ENCODE measurements around the gene SLC39A2.
"Not testable (repeated sequence)": the region's sequence is repeated elsewhere in the genome, so short reads cannot be mapped to it uniquely, and the experiment has no call there.

The SLC39A2 gene

DNA sequence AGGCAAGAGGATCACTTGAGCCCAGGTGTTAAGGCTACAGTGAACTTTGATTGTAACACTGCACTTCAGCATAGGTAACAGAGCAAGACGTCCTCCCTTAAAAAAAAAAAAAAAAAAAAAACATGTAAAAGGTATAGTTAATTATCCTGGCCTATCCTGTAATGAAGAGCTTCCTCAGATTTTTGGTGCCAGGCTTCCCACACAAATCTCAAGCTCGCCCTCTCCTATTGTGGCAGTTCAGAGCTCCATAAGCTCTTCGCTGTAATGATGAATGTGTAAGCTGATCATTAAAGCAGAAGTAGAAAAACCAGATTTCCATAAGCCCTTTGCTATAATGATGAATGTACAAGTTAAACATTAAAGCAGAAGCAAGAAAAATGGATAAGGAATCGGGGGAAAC, 2.0 kb upstream of the SLC39A2 start:
- no peak for DNase-seq (ENCODE audit: low read depth)

DNA sequence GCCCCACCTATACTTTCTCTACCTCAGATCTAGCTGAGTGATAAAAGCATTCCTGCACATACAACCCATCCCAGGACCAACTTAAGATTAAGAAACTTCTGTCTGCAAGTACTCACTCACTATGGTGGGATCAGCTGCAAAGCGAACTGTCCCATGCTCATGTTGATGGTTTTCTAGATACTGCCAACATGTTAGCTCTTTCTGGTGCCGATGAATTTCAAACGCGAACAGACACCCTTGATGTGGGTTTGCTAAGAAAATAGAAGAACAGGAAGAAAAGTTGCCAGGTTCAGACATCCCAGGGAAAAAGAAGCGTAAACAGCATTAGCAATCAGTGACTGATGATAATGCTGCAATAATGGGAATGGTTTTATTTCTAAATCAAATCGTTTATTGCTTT, 1.5 kb upstream of the SLC39A2 start:
- no peak for DNase-seq (ENCODE audit: low read depth)

DNA sequence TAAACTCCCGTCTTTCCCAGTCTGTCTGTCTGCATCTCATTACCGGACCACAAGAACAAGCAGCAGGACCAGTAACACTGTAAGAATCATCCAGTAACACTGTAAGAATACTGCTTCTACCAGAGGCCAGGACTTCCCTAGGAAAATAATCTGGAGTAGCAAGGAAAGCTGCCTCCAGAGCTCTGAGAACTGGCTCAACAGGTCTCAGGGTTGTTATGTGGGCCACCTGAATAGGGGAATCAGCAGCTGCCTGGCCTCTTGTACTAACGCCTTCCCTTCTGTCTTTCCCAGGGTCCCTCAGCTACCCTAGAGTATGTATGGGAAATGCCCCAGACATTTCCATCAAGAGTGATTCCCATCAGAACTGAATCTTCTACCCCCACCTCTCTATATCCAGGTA, 954 bp upstream of the SLC39A2 start:
- DNase-seq (ENCODE audit: low read depth), result no peak

GRCh38 chr14:20999591-20999990, 498 bp downstream of the SLC39A2 start:
- no peak for DNase-seq (ENCODE audit: low read depth)

- no peak for DNase-seq (ENCODE audit: low read depth)
Observed at GRCh38 chr14:21001218-21001617, 2.1 kb downstream of the SLC39A2 start.

- no peak for DNase-seq (ENCODE audit: low read depth)
Observed at GRCh38 chr14:21003788-21004346, 4.8 kb downstream of the SLC39A2 start.

GRCh38 chr14:21009721-21010120, 10.6 kb downstream of the SLC39A2 start:
- not testable (repeated sequence) for DNase-seq (ENCODE audit: low read depth)

DNA sequence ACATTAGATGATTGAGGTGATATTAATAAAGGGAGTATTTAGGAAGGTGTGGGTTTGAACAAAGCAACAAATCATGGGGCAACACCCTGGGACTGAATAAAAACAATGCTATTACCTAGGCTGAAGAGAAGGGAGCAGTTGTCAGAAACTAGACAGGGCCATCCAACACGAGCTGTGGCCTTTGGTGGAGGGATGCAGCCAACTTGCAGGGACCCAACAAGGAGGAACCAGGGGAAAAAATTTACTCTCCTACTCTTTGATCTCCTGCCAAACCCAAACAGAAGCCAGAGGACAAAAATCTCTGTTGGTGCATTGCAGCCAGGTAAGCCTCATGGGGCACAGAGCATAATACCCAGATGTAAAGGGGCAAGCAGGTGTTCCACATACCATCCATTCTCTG, 12.0 kb downstream of the SLC39A2 start:
- DNase-seq (ENCODE audit: low read depth), result no peak

GRCh38 chr14:21014761-21015190, 15.7 kb downstream of the SLC39A2 start:
- DNase-seq (ENCODE audit: low read depth), result peak; percentile 63

- DNase-seq (ENCODE audit: low read depth), result no peak
Observed at GRCh38 chr14:21015312-21015711, 16.2 kb downstream of the SLC39A2 start.

DNA sequence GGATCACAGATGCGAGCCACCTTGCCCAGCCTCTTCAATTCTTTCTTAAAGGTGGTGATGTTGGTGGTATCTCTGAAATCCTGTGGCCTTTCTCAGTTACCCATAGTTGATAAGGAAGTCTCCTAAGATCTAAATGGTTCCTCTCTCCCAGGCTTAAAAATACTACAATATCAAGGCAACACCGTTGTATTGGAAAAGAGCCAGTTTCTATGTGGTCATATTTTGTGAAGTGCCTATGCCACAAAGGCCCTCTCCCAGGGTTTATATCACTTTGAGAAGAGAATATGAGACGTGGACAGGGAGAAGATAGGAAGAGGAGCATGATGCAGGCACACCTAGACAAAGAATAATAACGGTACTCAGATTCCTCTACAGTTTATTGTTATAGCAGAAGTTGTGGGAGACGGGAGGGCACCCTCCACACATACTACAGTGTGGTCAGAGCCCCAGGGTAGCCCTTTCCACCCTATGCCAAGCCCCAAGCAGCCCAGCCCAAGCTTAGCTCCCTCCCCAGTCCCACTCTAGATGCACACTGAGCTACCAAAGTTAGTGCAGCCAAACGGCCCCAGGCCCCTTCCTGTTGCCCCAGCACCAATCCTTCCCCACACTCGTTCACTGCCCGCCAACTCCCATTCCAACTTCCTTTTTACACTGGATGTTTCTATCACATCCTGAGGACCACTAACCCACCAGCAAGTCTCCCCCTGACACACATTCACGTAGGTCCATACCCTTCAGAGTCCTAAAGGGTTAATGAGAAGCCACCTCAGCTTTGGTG, 17.5 kb downstream of the SLC39A2 start:
- DNase-seq (ENCODE audit: low read depth), result peak; percentile 18

DNA sequence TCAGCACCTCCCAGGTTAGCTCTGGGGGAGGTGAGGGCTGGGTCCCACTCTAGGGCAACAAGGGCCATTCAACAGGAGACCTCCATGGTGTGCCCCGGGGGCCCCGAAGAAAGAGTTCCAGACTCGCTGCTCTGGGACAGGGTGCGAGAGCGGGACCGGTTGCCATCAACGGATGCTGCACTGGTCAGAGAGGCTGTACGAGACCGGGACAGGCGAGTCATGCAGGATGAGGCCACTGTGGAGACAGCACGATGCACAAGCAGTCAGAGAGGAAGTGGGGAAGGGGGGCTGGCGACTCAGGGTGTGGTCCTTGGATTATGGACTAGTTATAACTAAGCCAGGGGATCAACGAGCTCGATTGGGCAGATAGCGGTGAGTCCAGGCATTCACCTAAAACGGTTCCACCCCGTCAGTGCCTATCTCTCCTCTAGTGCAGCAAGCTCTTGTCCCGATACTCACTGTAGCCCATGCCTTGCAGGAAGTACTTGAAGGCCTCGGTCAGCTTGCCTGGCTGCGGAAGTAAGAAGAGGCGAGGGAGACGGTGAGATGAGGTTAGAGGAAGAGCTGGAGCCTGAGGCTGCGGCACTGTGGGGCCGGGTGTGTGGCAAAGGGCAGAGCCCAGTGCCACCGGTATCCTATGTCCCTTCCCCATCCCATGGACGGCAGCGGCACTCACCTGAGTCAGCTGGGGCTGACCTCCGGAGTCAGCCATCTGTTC, 18.6 kb downstream of the SLC39A2 start:
- DNase-seq (ENCODE audit: low read depth), result no peak

DNA sequence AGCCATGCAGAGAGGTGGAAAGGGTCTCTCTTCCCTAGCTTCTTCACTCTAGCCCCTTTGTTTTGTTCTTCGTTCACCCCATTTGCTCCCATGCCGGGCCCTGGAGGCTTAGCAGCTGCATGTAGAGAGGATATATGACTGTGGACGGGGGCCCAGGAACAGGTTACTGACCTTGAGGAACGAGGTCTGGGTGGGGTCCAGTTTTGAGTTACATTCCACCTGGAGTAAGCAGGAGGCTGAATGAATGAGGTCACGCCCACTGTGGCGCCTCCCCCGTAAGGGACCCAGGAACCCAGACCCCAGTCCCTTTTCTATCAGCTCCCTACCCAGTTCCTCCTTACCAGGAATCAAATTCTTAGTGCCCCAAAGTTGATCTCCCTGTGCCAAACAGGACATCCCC, 19.2 kb downstream of the SLC39A2 start:
- DNase-seq (ENCODE audit: low read depth), result no peak

GRCh38 chr14:21018781-21019180, 19.7 kb downstream of the SLC39A2 start:
- DNase-seq (ENCODE audit: low read depth), result no peak

- no peak for DNase-seq (ENCODE audit: low read depth)
Observed at GRCh38 chr14:21019366-21019765, 20.3 kb downstream of the SLC39A2 start.

DNA sequence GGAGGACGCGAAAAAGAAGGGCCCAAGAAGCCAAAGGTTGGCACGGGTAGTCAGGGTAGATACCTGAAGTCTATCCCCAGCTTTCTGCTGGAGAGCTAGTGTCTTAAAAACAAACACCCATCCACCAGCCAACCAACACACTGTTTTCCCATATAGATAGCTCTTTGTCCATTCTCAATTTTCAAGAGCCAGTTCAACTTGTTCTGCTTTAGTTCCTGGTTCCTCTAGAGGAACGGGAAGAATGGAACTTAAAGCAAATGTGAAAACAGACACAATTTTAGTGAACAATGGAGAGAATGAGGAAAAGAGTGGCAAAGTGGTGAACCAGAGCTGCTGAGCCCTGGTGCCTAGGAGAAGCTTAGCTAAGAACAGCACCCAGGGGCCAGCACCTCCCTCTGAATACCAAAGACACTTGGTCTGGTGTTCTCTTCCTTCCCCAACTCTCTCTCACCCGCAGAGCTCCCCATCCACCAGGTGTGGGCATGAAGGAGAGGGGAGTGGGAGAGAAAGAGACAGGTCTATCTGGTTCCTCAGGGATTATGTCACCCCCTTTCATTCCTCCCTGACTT, 22.0 kb downstream of the SLC39A2 start:
- DNase-seq (ENCODE audit: low read depth), result no peak

DNA sequence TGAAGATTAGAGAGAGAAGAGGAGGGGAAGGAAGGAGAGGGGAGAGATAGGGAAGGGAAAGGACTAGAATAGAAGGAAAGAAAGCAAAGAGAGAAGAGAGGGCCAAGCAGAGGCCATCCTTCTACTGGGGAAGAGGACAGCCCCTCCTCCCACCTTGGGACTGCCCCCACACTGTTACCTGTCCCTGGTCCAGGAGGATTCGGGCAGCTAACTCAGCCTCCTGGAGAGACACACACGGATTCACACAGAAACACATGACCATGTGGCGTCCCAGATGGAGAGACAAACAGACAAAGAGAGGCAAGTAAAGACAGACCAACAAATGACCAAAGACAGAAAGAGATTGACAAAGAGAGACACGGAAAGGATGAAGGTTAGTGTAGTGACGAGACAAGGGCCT, 23.6 kb downstream of the SLC39A2 start:
- no peak for DNase-seq (ENCODE audit: low read depth)

DNA sequence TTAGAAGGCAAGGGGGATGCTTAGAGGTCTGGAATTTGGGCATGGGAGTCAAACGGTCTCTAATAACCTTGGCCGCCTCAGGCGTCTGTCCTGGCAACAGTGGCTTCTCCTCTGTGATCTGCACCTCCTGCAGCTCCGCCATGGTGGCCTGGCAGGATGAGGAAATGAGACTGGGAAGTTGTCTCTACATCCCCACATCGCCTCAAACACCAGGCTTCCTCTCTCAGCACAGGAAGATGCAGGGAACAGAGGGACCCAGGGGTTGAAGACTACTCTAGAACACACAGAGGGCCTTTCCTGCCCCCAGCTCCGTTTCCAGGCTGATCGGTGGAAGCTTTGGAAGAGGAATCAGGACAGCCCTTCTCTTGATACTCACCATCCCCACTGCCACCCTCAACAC, 24.1 kb downstream of the SLC39A2 start:
- DNase-seq (ENCODE audit: low read depth), result no peak

DNA sequence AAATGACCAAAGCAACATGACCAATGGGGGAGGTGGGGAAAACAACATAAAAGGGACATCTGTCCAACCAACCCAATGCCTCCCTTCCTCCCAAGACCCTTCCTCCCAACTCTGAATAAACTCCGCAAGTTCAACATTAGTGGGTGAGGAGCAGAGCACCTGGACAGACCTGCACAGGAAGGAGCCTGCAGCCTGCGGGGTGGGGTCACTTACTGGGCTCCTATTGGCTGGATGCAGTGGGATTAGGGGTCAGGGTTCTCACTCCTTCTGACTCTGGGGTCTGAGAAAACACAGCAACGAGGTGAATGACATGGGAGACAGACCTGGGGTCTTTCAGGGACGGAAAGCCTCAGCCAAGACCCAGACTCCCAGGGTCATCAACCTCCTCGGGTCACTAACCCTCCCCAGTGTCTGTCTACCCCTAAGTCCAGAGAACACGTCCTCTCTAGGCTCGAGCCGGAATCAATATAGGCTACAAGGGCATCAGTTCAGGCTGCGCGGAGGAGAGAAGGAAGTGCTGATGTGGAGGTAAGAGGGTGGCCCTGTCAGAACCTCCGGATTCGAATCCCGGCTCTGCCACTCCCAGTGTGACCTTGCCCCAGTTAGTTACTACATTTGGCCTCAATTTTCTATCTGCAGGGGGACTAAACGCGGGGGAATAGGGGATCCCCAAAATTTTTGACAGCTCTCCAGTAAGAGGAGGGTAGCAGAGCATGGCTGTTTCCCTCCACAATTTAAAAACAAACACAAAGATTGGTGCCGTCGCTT, 24.9 kb downstream of the SLC39A2 start:
- no peak for DNase-seq (ENCODE audit: low read depth)

- peak; percentile 41 for DNase-seq (ENCODE audit: low read depth)
Observed at GRCh38 chr14:21024585-21025370, 25.7 kb downstream of the SLC39A2 start, which contains the start of gene NDRG2. NDRG2 (minus strand) TSS chr14:21025061; CDS start chr14:21023315, 1,746 bp downstream.

All from CMK (cell line).